SK-N-SH (cell line): Measurements from ENCODE around the gene AFAP1L1.
A peak's percentile ranks its signal among the peaks of the same experiment; 100 is the strongest.

Source experiments
- EP300 ChIP-seq, 2 experiments: IDR thresholded peaks; 2 replicates each; pipeline versions ENCODE4 v1.4.0 to v1.6.1; 2012; ENCODE audit warnings: borderline replicate concordance in 1 of 2, low read depth in 1 of 2, low read length in 1 of 2
- FOXM1 ChIP-seq: IDR thresholded peaks from 2 replicates; pipeline ENCODE4 v1.4.0; 2012; ENCODE audit warnings: low read depth, mild to moderate bottlenecking
- POLR2AphosphoS5 ChIP-seq: IDR thresholded peaks from 2 replicates; pipeline ENCODE4 v1.6.1; 2012; ENCODE audit warnings: low read depth, low read length
- RAD21 ChIP-seq: IDR thresholded peaks from 2 replicates; pipeline ENCODE4 v1.6.1; 2012; ENCODE audit warnings: mild to moderate bottlenecking, low read length
- RFX5 ChIP-seq: IDR thresholded peaks from 2 replicates; pipeline ENCODE4 v1.6.1; 2012; ENCODE audit warnings: mild to moderate bottlenecking, improper control_type of control experiment, low read length
- SMC3 ChIP-seq: IDR thresholded peaks from 2 replicates; pipeline ENCODE4 v1.6.1; 2012; ENCODE audit warnings: low read depth, low read length, improper control_type of control experiment
- TCF12 ChIP-seq: IDR thresholded peaks from 2 replicates; pipeline ENCODE4 v1.4.0; 2012
- TF ChIP-seq, protein P1 (sequence below): fragments of 200-600 bp; sonication (generic); IDR thresholded peaks from 2 replicates; pipeline ENCODE4 v1.6.1; 2017; ENCODE audit warnings: antibody characterized with exemption, mild to moderate bottlenecking, moderate library complexity
- TF ChIP-seq, protein P2 (sequence below): IDR thresholded peaks from 2 replicates; pipeline ENCODE4 v1.6.1; 2012; ENCODE audit warnings: mild to moderate bottlenecking, low read depth, low read length, moderate library complexity
- TF ChIP-seq, protein P3 (sequence below): IDR thresholded peaks from 2 replicates; pipeline ENCODE4 v1.4.0; 2012; ENCODE audit warnings: low read depth

DNA sequence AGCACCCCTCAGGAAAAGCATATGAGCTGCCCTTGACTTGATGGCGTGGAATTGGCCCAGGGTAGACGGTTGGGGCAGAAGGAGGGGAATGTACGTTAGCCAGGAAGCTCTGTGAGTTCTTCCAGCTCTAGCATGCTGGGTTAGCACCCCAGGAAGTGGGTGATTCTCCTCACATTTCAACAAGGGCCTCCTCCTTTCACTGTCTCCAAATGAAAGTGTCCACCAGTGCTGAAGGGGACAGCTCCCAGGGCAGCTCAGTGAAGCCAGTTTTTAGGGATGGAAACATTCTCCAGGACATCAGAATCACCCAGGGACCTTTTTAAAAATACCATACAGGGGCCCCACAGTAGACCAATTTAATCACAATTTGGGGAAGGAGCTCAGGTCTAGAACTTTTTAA lies 17.2 kb upstream of the AFAP1L1 start:
- TF ChIP-seq, protein P1, sequence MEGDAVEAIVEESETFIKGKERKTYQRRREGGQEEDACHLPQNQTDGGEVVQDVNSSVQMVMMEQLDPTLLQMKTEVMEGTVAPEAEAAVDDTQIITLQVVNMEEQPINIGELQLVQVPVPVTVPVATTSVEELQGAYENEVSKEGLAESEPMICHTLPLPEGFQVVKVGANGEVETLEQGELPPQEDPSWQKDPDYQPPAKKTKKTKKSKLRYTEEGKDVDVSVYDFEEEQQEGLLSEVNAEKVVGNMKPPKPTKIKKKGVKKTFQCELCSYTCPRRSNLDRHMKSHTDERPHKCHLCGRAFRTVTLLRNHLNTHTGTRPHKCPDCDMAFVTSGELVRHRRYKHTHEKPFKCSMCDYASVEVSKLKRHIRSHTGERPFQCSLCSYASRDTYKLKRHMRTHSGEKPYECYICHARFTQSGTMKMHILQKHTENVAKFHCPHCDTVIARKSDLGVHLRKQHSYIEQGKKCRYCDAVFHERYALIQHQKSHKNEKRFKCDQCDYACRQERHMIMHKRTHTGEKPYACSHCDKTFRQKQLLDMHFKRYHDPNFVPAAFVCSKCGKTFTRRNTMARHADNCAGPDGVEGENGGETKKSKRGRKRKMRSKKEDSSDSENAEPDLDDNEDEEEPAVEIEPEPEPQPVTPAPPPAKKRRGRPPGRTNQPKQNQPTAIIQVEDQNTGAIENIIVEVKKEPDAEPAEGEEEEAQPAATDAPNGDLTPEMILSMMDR, result no peak
- TF ChIP-seq POLR2AphosphoS5, result no peak
- no peak for TF ChIP-seq RAD21
- TF ChIP-seq EP300 (IDR thresholded peaks at IDR 0.05; ENCODE audit: borderline replicate concordance in 1 of 2, low read depth in 1 of 2, low read length in 1 of 2), result no peak
- TF ChIP-seq, protein P2, sequence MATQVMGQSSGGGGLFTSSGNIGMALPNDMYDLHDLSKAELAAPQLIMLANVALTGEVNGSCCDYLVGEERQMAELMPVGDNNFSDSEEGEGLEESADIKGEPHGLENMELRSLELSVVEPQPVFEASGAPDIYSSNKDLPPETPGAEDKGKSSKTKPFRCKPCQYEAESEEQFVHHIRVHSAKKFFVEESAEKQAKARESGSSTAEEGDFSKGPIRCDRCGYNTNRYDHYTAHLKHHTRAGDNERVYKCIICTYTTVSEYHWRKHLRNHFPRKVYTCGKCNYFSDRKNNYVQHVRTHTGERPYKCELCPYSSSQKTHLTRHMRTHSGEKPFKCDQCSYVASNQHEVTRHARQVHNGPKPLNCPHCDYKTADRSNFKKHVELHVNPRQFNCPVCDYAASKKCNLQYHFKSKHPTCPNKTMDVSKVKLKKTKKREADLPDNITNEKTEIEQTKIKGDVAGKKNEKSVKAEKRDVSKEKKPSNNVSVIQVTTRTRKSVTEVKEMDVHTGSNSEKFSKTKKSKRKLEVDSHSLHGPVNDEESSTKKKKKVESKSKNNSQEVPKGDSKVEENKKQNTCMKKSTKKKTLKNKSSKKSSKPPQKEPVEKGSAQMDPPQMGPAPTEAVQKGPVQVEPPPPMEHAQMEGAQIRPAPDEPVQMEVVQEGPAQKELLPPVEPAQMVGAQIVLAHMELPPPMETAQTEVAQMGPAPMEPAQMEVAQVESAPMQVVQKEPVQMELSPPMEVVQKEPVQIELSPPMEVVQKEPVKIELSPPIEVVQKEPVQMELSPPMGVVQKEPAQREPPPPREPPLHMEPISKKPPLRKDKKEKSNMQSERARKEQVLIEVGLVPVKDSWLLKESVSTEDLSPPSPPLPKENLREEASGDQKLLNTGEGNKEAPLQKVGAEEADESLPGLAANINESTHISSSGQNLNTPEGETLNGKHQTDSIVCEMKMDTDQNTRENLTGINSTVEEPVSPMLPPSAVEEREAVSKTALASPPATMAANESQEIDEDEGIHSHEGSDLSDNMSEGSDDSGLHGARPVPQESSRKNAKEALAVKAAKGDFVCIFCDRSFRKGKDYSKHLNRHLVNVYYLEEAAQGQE, result peak; percentile 95
- TF ChIP-seq TCF12, result no peak
- TF ChIP-seq, protein P3, sequence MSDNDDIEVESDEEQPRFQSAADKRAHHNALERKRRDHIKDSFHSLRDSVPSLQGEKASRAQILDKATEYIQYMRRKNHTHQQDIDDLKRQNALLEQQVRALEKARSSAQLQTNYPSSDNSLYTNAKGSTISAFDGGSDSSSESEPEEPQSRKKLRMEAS, result no peak
- TF ChIP-seq RFX5, result no peak
- no peak for TF ChIP-seq FOXM1
- no peak for TF ChIP-seq SMC3
